Left lung (tissue), 10 donors: ENCODE measurements around the gene RASGRF1. TPM values are rescaled to one million over a fixed set of nuclear protein-coding genes. Genes with fewer than 3 reads are reported as not detected.

Experiments
- ATAC-seq: fragments of 200-7000 bp; cut with Tn5 transposase; one replicate; pipeline ENCODE4 v1.9.1; 2020; ENCODE audit warnings: moderate library complexity
- DNase-seq, 4 donors: peaks; one replicate each; pipeline ENCODE4 v3.0.0-alpha.2; 2013 to 2020
- H3K27ac ChIP-seq, 2 donors: fragments of 200-600 bp; sonication (generic) in 1 of 2; one replicate each; pipeline versions ENCODE4 v1.5.0 to v1.8.0; 2020 to 2021
- H3K27me3 ChIP-seq, 2 donors: fragments of 200-600 bp; sonication (generic) in 1 of 2; one replicate each; pipeline versions ENCODE4 v1.5.0 to v1.8.0; 2020 to 2021
- H3K36me3 ChIP-seq, 2 donors: fragments of 200-600 bp; sonication (generic) in 1 of 2; one replicate each; pipeline versions ENCODE4 v1.5.0 to v1.8.0; 2020 to 2021
- H3K4me1 ChIP-seq, 2 donors: fragments of 200-600 bp; one replicate each; pipeline ENCODE4 v1.8.0; 2021
- H3K4me3 ChIP-seq, 2 donors: fragments of 200-600 bp; sonication (generic) in 1 of 2; one replicate each; pipeline versions ENCODE4 v1.5.0 to v1.8.0; 2020 to 2021; ENCODE audit warnings: mild to moderate bottlenecking in 1 of 2
- H3K9me3 ChIP-seq, 2 donors: fragments of 200-600 bp; sonication (generic) in 1 of 2; one replicate each; pipeline versions ENCODE4 v1.5.0 to v1.8.0; 2020 to 2021
- intact Hi-C, 2 donors: fragments of 100-400 bp; cut with DNase I; formaldehyde crosslinking; loops; one replicate each; pipeline versions ENCODE4 v1.11.2 to v1.14.2; 2022
- polyA plus RNA-seq, 6 donors: library from polyadenylated mRNA; unstranded; fragments of 120-200 nt; gene quantifications; one replicate each; pipeline ENCODE4 v1.2.1, GENCODE V29; 2013; ENCODE audit not compliant: insufficient read length in 6 of 6
- total RNA-seq, 2 donors: library from RNA; stranded (reverse); fragmentation: NEBNext Ultra II Directional; extraction: Animal tissue kit (Norgen Biotek cat#: 25700); gene quantifications; one replicate each; pipeline ENCODE4 v1.2.1, GENCODE V29; 2021
- TF ChIP-seq, protein P1 (sequence below), 2 donors: fragments of 200-600 bp; sonication (generic) in 1 of 2; IDR thresholded peaks; one replicate each; pipeline versions ENCODE4 v1.5.0 to v1.8.0; 2021; ENCODE audit warnings: antibody characterized with exemption in 2 of 2
- donor health status: DM: no; HTN: yes; CAD: no.
- donor health status: DM: no; HTN: no; CAD: no.

Gene RASGRF1
- total and polyA plus RNA-seq, 8 donors = 5.9 to 63.2 (median 26.0) TPM

DNA sequence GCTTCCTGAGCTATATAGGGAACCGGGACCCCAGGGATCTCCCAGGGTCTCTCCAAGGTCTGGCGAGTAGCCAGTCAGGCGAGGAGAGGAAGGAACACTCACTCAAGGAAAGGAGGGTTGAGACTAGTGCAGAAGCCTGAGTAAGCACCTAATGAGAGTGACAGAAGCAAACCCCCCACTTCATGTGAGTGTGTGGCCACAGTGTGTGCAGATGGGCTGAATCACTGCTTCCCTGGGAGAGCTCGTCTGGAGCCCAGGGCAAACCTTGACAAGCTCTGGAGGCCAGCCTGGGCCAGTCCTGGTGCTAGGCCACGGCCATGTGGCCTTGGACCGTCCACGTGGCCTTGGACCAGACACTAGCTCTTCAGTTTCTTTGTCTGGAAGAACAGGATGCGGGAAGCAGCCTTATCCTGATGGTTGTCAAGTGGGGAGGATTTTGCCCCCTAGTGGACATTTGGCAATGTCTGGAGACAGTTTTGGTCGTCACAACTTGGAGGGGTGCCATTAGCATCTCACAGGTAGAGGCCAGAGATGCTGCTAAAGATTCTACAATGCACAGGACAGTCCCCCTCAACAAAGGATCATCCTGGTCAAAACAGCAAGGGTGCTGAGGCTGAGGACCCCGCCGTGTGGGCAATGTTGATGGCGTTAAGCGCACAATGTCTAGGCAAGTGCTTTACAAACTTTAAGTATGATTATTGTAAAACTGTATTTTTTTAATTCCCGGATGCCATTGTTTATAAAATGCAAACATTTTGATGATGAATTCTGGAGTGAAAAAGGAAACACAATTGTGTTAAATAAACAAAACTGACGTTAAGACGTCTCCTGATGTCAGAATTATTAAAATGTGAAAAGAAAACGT is 110.9 kb downstream of the RASGRF1 start:
- intact Hi-C loops = no loop called here
- Histone ChIP-seq H3K4me3 (no peak overlapping the region), H3K9me3 (no peaks in the 10 kb centered on the region), H3K27me3 (no peaks in the 10 kb centered on the region), H3K36me3 (no peaks in the 10 kb centered on the region), H3K4me1 (peaks cover 0 to 26% of the 10 kb centered on the region in 2 donors), H3K27ac (no peak overlapping the region)
- TF ChIP-seq, protein P1, sequence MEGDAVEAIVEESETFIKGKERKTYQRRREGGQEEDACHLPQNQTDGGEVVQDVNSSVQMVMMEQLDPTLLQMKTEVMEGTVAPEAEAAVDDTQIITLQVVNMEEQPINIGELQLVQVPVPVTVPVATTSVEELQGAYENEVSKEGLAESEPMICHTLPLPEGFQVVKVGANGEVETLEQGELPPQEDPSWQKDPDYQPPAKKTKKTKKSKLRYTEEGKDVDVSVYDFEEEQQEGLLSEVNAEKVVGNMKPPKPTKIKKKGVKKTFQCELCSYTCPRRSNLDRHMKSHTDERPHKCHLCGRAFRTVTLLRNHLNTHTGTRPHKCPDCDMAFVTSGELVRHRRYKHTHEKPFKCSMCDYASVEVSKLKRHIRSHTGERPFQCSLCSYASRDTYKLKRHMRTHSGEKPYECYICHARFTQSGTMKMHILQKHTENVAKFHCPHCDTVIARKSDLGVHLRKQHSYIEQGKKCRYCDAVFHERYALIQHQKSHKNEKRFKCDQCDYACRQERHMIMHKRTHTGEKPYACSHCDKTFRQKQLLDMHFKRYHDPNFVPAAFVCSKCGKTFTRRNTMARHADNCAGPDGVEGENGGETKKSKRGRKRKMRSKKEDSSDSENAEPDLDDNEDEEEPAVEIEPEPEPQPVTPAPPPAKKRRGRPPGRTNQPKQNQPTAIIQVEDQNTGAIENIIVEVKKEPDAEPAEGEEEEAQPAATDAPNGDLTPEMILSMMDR (IDR thresholded peaks at IDR 0.05) = peak; percentile 46 to 75
- DNase-seq (peak; percentile 39 to 72 (median 54)), ATAC-seq (peak; percentile 55)

DNA sequence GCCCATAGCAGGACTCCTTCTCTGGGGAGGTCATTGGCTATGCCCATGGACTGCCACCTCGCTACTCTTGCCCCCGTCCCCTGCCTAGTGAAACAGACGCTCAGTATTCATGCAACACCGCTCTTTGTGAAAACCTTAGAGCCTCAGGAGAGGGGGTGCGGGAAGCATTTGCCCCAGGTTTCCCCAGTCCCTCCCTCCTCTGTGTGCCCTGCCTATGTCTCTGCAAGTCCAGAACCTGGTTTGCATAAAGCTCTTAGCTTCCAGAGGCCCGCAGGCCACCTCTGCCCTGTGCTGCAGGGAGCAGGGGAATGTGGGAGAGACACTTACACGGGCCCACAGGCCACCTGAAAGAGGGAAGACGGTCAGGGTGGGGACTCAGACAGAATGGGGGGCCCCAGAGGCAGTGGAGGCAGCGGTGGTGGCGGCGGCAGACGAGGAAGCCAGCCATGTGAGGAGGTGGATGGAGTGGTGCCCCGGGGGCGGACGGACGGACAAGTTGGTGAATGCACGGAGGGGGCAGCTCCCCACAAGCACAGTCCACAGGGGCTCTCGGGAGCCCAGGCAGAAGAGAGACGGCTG is 111.9 kb downstream of the RASGRF1 start:
- DNase-seq = peak in 1 of 4 donors; percentile 66
- no peaks in the 10 kb centered on the region for H3K9me3 ChIP-seq
- no peaks in the 10 kb centered on the region for H3K27me3 ChIP-seq
- no peak for ATAC-seq
- no peaks in the 10 kb centered on the region for H3K36me3 ChIP-seq
- no peak overlapping the region for H3K27ac ChIP-seq
- peaks cover 0 to 24% of the 10 kb centered on the region in 2 donors for H3K4me1 ChIP-seq
- TF ChIP-seq, protein P1 (IDR thresholded peaks at IDR 0.05) = no peak
- no peak overlapping the region for H3K4me3 ChIP-seq
- intact Hi-C loops = no loop called here

DNA sequence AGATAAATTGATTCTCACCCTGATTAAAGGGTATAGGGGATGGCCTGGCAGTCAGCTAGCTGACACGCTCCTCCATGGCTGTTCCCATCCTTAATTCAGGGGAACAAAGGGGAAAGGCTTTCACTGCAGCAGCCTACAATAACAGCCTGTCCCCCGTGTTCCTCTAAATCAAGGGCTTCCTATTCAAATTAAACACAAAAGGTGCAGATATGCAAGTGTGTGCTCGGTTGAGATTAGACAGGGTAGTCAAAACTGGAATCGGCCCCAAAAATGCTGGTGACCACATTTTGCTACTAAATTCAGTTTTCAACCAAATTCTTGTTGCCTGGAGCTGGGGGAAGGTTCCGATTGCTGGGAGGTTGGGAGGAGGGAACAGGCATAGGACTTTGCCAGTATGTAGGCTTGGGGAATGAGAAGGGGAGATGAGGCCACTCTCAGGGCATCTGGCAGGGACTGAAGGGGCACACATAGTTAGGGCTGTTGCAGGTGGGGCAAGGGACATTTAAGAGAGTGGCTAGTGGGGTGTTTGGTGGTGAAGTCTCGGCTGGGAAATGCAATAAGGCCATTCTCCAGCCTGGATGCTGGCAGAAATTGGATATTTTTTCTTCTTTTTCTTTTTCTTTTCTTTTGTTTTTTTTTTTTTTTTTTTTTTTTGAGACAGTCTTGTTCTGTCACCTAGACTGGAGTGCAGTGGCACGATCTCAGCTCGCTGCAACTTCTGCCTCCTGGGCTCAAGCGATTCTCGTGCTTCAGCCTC is 112.8 kb downstream of the RASGRF1 start:
- Histone ChIP-seq H3K4me3 (no peak overlapping the region), H3K27ac (no peak overlapping the region), H3K4me1 (peaks cover 0 to 21% of the 10 kb centered on the region in 2 donors), H3K9me3 (no peaks in the 10 kb centered on the region), H3K27me3 (no peaks in the 10 kb centered on the region), H3K36me3 (no peaks in the 10 kb centered on the region)
- DNase-seq (no peak), ATAC-seq (no peak)
- intact Hi-C loops = no loop called here
- TF ChIP-seq, protein P1 (IDR thresholded peaks at IDR 0.05) = no peak

DNA sequence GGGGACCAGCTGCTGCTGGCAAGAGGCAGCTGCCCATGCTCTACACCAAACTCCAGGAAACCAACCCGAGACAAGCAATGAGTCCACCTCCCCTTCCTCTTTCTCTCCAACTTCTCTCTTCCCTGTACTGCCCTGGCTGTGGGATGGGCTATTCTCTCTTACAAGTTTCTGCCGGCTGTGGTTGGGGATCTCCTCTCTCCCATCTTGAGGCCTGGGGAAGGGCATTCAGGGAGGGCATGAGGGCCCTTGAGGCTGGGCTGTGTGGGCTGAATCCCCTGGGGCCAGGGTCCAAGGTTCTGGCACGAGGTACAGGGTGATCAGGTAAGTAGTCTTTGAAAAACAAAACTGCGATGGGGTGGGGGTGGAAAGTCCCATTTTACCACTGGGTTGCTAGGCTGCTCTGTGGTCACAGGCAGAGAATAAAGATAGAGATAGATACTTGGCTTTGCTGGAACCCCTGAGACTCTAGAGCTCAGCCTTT is 113.4 kb downstream of the RASGRF1 start:
- peak; percentile 42 for ATAC-seq
- intact Hi-C loops = no loop called here

More for the DNA sequence above, 113.4 kb downstream of the RASGRF1 start:
- no peaks in the 10 kb centered on the region for H3K27me3 ChIP-seq
- TF ChIP-seq, protein P1 (IDR thresholded peaks at IDR 0.05) = no peak
- DNase-seq = no peak
- peak overlapping the region; percentile 8 to 39 for H3K27ac ChIP-seq
- H3K4me3 ChIP-seq = no peak overlapping the region
- no peaks in the 10 kb centered on the region for H3K36me3 ChIP-seq
- H3K9me3 ChIP-seq = no peaks in the 10 kb centered on the region
- H3K4me1 ChIP-seq = peaks cover 0 to 21% of the 10 kb centered on the region in 2 donors
